Measurements from ENCODE around the gene COQ8A.

COQ8A gene

DNA sequence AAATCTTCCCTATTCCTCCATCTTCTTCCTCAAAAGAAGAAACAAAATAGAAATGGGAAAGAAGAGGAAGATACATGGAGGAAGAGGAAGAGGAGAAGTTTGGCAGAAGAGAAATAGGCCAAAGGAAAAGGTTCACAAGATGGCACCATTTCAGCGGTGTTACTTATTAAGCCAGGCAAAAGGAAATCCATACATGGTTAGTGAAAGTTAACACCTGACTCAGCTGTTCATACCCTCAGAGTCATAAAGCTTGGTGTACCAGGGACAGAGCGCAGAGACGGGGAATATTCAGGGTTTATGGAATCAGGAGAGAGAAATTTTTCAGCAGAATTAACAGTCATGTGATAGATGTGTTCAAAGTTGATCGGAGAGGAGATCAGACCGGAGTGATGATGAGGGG, 70.6 kb downstream of the COQ8A start:
- DNase-seq (ENCODE audit: low read depth), result no peak
- TF ChIP-seq, protein P1, sequence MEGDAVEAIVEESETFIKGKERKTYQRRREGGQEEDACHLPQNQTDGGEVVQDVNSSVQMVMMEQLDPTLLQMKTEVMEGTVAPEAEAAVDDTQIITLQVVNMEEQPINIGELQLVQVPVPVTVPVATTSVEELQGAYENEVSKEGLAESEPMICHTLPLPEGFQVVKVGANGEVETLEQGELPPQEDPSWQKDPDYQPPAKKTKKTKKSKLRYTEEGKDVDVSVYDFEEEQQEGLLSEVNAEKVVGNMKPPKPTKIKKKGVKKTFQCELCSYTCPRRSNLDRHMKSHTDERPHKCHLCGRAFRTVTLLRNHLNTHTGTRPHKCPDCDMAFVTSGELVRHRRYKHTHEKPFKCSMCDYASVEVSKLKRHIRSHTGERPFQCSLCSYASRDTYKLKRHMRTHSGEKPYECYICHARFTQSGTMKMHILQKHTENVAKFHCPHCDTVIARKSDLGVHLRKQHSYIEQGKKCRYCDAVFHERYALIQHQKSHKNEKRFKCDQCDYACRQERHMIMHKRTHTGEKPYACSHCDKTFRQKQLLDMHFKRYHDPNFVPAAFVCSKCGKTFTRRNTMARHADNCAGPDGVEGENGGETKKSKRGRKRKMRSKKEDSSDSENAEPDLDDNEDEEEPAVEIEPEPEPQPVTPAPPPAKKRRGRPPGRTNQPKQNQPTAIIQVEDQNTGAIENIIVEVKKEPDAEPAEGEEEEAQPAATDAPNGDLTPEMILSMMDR (conservative IDR thresholded peaks at IDR 0.05; ENCODE audit: low read depth, low read length), result no peak
- H3K4me3 ChIP-seq (ENCODE audit: low read length), result no peak overlapping the region

DNA sequence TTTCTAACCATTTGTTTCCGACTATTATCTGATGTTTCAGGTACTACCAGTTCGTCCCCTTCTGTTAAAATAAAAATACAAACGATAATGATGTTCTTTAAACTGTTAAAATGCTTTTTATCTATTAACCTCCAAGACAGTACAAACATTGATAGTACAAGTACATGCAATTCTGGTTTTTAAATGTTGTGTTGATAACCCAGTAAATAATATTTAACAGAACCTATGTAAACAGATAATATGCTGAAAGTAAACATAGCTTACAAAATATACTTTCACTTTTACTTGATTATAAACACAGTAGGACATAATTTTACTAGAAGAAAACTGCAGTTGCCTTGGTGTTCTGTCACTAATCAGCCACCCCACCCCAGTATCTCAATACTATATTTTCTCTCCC, 76.9 kb downstream of the COQ8A start:
- no peak overlapping the region for H3K4me3 ChIP-seq (ENCODE audit: low read length)
- TF ChIP-seq, protein P1 (conservative IDR thresholded peaks at IDR 0.05; ENCODE audit: low read depth, low read length), result no peak
- no peak for DNase-seq (ENCODE audit: low read depth)

DNA sequence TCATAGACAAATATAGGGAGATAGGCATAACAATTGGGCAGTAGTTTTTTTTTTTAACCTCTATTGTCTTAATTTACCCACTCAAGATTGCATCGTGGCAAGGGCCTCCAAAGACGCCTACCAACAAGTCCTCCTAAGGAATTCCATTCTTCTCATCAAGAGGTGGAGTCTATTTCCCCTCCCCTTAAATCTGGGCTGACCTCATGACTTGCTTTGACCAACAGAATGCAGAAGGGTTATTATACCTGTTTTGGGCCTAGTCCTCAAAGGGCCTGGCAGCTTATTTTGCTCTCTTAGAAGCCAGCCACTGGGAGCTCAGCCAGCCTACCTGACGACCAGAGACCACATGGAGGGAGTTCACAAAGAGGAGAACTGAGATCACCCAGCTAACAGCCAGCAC, 92.3 kb downstream of the COQ8A start:
- no peak for DNase-seq (ENCODE audit: low read depth)
- no peak overlapping the region for H3K4me3 ChIP-seq (ENCODE audit: low read length)
- TF ChIP-seq, protein P1 (conservative IDR thresholded peaks at IDR 0.05; ENCODE audit: low read depth, low read length), result no peak

DNA sequence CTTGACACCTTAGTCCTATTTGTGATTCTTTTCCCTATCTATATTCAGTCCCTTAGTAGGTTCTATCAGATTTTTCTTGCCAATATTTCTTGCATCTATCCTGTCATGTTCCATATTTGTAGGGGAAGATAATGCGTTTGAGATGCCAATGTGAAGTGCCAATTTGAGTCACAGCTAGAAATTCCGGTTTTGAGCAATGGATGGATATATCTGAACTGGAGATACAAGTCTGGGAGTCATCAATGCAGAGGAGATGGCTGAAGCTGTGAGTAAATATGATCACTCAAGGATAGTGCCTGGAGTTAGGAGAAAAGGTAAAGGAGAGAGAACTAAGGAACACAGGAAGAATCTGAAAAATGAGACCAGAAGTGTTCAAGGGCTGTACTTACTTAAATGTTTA, 93.8 kb downstream of the COQ8A start:
- no peak overlapping the region for H3K4me3 ChIP-seq (ENCODE audit: low read length)
- TF ChIP-seq, protein P1 (conservative IDR thresholded peaks at IDR 0.05; ENCODE audit: low read depth, low read length), result no peak
- DNase-seq (ENCODE audit: low read depth), result no peak

DNA sequence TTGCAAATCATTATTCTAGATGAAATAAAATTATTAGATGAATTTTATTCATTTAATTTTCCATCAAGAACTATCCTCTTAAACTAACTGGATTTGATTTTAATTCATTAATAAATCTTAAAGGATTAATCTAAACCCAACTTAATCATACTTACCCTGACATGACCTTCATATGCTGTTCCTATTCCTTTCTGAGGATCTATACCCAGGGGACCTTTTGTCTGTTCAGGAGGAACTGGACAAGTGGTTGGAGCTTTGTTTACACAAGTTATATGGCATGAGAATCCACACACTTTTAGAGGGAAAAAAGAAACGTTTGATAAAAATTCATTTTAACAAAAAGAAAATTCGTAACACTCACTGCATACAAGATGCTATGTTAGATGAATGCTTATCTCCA, 95.2 kb downstream of the COQ8A start:
- TF ChIP-seq, protein P1 (conservative IDR thresholded peaks at IDR 0.05; ENCODE audit: low read depth, low read length), result no peak
- H3K4me3 ChIP-seq (ENCODE audit: low read length), result no peak overlapping the region
- DNase-seq (ENCODE audit: low read depth), result no peak

DNA sequence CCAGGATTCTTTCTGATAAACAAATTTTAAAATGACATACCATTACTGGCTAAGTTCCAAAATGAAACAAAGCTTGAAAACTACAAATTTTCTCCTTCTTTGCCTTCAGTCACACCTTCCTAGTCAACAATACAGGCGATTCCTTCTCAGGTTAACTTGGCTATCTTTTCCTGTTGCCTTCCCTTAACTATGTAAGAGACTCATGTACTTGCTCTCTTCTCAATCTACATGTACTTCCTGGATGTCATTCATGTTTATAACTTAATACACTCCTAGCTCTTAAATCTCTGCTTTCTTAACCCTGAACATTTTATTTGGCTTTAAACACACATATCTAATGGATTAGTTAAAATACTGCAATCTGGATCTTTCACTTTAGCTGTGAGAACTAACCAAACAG, 97.0 kb downstream of the COQ8A start:
- TF ChIP-seq, protein P1 (conservative IDR thresholded peaks at IDR 0.05; ENCODE audit: low read depth, low read length), result no peak
- DNase-seq (ENCODE audit: low read depth), result no peak
- no peak overlapping the region for H3K4me3 ChIP-seq (ENCODE audit: low read length)

Data from retinal pigment epithelial cell (primary cell).